OCI-LY7 (cell line): Measurements from ENCODE around the gene RIIAD1. TPM values are rescaled to one million over a fixed set of nuclear protein-coding genes. Genes with fewer than 3 reads are reported as not detected.

Source experiments
- BruUV-seq: library from RNA; stranded (reverse); fragments of 400-500 nt; replicated peaks from 2 replicates; lab custom pipeline; 2021; lab: Mats Ljungman, UMichigan
- CTCF ChIA-PET: fragments of 300-600 bp; sonication (Branson Sonifier 250); formaldehyde crosslinking; loops from one replicate; lab custom pipeline; 2022; ENCODE audit warnings: antibody characterized with exemption; ENCODE audit not compliant: unreplicated experiment; lab: Charles Lee
- POLR2A ChIA-PET: fragments of 300-600 bp; sonication (Branson Sonifier 250); formaldehyde crosslinking; loops from one replicate; lab custom pipeline; 2022; ENCODE audit warnings: antibody characterized with exemption; lab: Charles Lee
- DNase-seq: peaks from one replicate; pipeline ENCODE4 v3.0.0-alpha.2; 2015; ENCODE audit warnings: low spot score
- H2AFZ ChIP-seq: fragments of 200-600 bp; sonication (generic), shearing (Covaris generic); 2 replicates; pipeline ENCODE4 v1.6.1; 2014; ENCODE audit warnings: mild to moderate bottlenecking, antibody characterized with exemption, low read length, moderate library complexity
- H3K27ac ChIP-seq: fragments of 200-600 bp; sonication (generic); 2 replicates; pipeline ENCODE4 v1.5.1; 2014; ENCODE audit warnings: mixed run types, low read depth, mild to moderate bottlenecking, moderate library complexity, low read length, inconsistent platforms; ENCODE audit not compliant: poor library complexity, severe bottlenecking
- H3K36me3 ChIP-seq: fragments of 200-600 bp; sonication (generic); 2 replicates; pipeline ENCODE4 v1.6.1; 2014; ENCODE audit warnings: mild to moderate bottlenecking, antibody characterized with exemption, low read length, moderate library complexity, mixed read lengths; ENCODE audit not compliant: insufficient read depth
- H3K4me1 ChIP-seq: fragments of 200-600 bp; sonication (generic); 2 replicates; pipeline ENCODE4 v1.5.1; 2014; ENCODE audit warnings: mild to moderate bottlenecking, low read length; ENCODE audit not compliant: insufficient read depth, poor library complexity, severe bottlenecking
- H3K4me2 ChIP-seq: fragments of 200-600 bp; sonication (generic); 2 replicates; pipeline ENCODE4 v1.6.1; 2014; ENCODE audit warnings: mild to moderate bottlenecking, low read length
- H3K4me3 ChIP-seq: fragments of 200-600 bp; sonication (generic); 2 replicates; pipeline ENCODE4 v1.5.1; 2014; ENCODE audit warnings: mild to moderate bottlenecking, low read depth, low read length; ENCODE audit not compliant: poor library complexity, severe bottlenecking
- H3K79me2 ChIP-seq: fragments of 200-600 bp; sonication (generic); 2 replicates; pipeline ENCODE4 v1.6.1; 2016; ENCODE audit warnings: low read depth, mild to moderate bottlenecking, low read length, moderate library complexity, mixed read lengths; ENCODE audit not compliant: insufficient read depth
- H3K9me2 ChIP-seq: fragments of 200-600 bp; sonication (generic); 2 replicates; pipeline ENCODE4 v1.6.1; 2016; ENCODE audit warnings: mild to moderate bottlenecking, low read length, mixed read lengths; ENCODE audit not compliant: insufficient read depth
- H3K9me3 ChIP-seq: fragments of 200-600 bp; sonication (generic); 2 replicates; pipeline ENCODE4 v1.6.1; 2014; ENCODE audit warnings: mild to moderate bottlenecking, mixed run types, low read length, mixed read lengths
- H4K20me1 ChIP-seq: fragments of 200-600 bp; sonication (generic); 2 replicates; pipeline ENCODE4 v1.6.1; 2014; ENCODE audit warnings: mild to moderate bottlenecking, antibody characterized with exemption, low read length, moderate library complexity, mixed read lengths; ENCODE audit not compliant: insufficient read depth
- EZH2phosphoT487 ChIP-seq: fragments of 200-600 bp; sonication (generic); IDR thresholded peaks from 2 replicates; pipeline ENCODE4 v1.6.1; 2018; ENCODE audit warnings: low read depth, borderline replicate concordance, mild to moderate bottlenecking, mixed run types, antibody characterized with exemption, low read length, moderate library complexity, mixed read lengths
- intact Hi-C: fragments of 100-400 bp; cut with micrococcal nuclease; formaldehyde crosslinking; loops from one replicate; pipeline ENCODE4 v1.10.0; 2022; ENCODE audit not compliant: unreplicated experiment
- total RNA-seq, 2 experiments: library from RNA; depleted of rRNA in 1 of 2; stranded (reverse); fragments of >200 nt in 1 of 2; shearing (Covaris generic) in 1 of 2; gene quantifications; 2 replicates each; pipeline ENCODE4 v1.2.3, GENCODE V29; 2014 to 2022
- TF ChIP-seq, protein P1 (sequence below): fragments of 200-600 bp; sonication (generic); conservative IDR thresholded peaks from 2 replicates; pipeline ENCODE4 v1.5.1; 2014; ENCODE audit warnings: mild to moderate bottlenecking, antibody characterized with exemption, low read length, moderate library complexity, mixed read lengths

Gene RIIAD1
- total RNA-seq, 2 experiments from 2014 or later = not detected

DNA sequence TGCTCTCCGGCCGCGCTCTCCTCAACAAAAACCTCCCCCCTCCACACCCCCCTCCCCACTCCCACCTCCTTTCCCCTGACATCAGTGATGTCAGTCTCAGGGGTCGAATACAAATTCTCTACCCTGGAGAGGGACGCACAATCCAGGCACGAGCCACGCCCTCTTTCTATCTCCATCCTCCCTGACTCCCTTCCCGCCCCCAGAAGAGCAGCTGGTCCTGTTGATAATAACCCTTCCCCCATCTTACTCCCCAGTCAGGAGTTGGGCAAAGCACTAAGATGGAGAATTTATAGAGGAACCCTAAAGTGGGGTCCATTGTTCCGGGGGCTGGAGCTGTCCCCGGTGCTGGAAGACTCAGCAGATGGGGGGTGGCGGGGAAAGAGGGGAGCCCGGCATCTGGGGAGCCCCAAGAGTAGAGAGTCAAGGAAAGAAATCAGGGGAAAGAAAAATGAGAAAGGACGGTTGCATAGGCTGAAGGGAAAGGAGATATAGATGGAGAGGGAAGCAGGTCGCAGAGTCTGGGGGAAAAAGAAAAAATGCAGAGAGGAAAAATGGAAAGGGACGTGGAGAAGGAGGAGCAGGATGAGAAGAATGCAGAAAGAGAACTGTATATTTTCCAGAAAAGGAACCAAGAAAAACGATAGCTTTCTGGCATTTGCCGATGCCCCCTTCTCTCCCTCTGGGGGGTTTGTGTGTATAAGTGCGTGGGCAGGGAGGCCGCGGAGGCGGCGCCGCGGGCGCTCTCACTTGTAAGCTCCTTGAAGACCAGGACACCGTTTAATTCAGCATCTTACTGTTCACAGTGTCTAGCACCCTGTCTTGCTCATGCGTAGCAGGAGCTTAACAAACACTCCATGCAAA, 4.3 kb upstream of the RIIAD1 start, which contains the start of gene CELF3:
Gene CELF3, minus strand, starts transcription at position 33 of the 861 bp plus-strand sequence. CDS start 783 bp downstream, outside the sequence.
- Histone ChIP-seq H4K20me1 (no peaks in the 10 kb centered on the region), H3K27ac (no peak within 1 kb of the TSS), H3K4me2 (0 out of 2 replicates have a peak within 1 kb of the TSS, but pooled peaks have one; percentile 18), H3K9me2 (no peaks in the 10 kb centered on the region), H3K79me2 (no peaks in the 10 kb centered on the region), H3K4me3 (no peak within 1 kb of the TSS), H2AFZ (no peak within 1 kb of the TSS), H3K4me1 (peaks cover 16% of the 10 kb centered on the region), H3K9me3 (no peaks in the 10 kb centered on the region), H3K36me3 (no peaks in the 10 kb centered on the region)
- intact Hi-C loops = loop anchor here (5.0 kb wide), 1 partner anchor 120 kb away; the partner anchor contains the start of gene C2CD4D
- ChIA-PET CTCF (interaction anchor here (0.6 kb wide), 1 partner anchor 712 kb away, joined by 3 read pairs; no protein-coding TSS in a partner anchor), POLR2A (no interaction called here)
- no peak for DNase-seq
- TF ChIP-seq EZH2phosphoT487 = no peak
- TF ChIP-seq, protein P1, sequence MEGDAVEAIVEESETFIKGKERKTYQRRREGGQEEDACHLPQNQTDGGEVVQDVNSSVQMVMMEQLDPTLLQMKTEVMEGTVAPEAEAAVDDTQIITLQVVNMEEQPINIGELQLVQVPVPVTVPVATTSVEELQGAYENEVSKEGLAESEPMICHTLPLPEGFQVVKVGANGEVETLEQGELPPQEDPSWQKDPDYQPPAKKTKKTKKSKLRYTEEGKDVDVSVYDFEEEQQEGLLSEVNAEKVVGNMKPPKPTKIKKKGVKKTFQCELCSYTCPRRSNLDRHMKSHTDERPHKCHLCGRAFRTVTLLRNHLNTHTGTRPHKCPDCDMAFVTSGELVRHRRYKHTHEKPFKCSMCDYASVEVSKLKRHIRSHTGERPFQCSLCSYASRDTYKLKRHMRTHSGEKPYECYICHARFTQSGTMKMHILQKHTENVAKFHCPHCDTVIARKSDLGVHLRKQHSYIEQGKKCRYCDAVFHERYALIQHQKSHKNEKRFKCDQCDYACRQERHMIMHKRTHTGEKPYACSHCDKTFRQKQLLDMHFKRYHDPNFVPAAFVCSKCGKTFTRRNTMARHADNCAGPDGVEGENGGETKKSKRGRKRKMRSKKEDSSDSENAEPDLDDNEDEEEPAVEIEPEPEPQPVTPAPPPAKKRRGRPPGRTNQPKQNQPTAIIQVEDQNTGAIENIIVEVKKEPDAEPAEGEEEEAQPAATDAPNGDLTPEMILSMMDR = no peak
- BruUV-seq = no TSS peak

DNA sequence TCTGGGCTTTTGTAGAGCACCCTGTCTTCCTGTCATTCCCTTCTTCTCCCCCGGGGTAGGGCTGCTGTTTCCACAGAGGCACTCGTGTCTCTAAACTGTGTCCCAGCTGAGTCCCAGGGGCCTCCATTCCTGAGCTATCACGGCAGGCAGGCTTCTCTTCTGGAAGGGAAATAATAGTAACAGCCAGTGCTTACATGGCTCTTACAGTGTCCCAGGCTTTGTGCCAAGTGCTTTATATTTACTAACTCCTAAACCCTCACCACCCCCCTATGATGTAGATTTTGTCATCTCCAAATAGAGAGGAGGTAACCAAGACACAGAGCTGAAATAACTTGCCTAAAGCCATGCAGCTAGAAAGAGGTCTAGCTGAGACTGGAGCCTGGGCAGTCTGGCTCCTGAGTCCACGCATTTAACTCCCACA, 3.3 kb upstream of the RIIAD1 start:
- no TSS peak for BruUV-seq
- Histone ChIP-seq H3K9me3 (no peaks in the 10 kb centered on the region), H3K4me3 (no peak overlapping the region), H3K4me1 (peaks cover 16% of the 10 kb centered on the region), H2AFZ (no peak overlapping the region), H4K20me1 (no peaks in the 10 kb centered on the region), H3K36me3 (no peaks in the 10 kb centered on the region), H3K79me2 (no peaks in the 10 kb centered on the region), H3K9me2 (no peaks in the 10 kb centered on the region), H3K27ac (no peak overlapping the region), H3K4me2 (no peak overlapping the region)
- no peak for DNase-seq
- intact Hi-C loops = loop anchor here (5.0 kb wide), 1 partner anchor 119 kb away; the partner anchor contains the start of gene C2CD4D
- CTCF ChIA-PET = no interaction called here
- POLR2A ChIA-PET = no interaction called here
- TF ChIP-seq, protein P1 = no peak
- TF ChIP-seq EZH2phosphoT487 = no peak

DNA sequence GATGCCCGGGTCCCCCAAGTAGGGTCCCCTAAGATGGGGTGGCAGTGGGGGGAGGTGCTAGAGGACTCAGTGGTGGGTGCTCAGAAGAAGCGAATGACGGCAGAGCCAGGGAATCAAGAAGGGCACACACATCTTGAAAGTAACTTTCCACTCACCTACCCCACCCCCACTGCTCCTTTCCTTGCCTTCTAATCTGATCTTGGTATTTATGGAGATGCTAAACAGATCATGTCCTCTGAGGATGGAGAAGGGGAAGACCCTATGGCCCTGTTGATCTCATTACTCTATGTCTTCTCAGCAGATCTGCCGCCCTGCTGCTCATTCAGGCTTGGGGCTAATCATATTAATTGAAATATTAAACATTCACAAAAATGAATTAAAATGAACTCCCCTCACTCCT, 2.7 kb upstream of the RIIAD1 start:
- no TSS peak for BruUV-seq
- TF ChIP-seq, protein P1 = no peak
- no peak for TF ChIP-seq EZH2phosphoT487
- DNase-seq = no peak
- Histone ChIP-seq H4K20me1 (no peaks in the 10 kb centered on the region), H3K9me2 (no peaks in the 10 kb centered on the region), H3K4me3 (no peak overlapping the region), H3K4me2 (no peak overlapping the region), H3K79me2 (no peaks in the 10 kb centered on the region), H2AFZ (no peak overlapping the region), H3K36me3 (no peaks in the 10 kb centered on the region), H3K27ac (no peak overlapping the region), H3K4me1 (peaks cover 16% of the 10 kb centered on the region), H3K9me3 (no peaks in the 10 kb centered on the region)
- intact Hi-C loops = loop anchor here (5.0 kb wide), 1 partner anchor 119 kb away; the partner anchor contains the start of gene C2CD4D
- POLR2A ChIA-PET = no interaction called here
- CTCF ChIA-PET = no interaction called here
